Lower leg skin (tissue), 4 donors: ENCODE measurements around the gene MAP3K5. TPM values are rescaled to one million over a fixed set of nuclear protein-coding genes. Genes with fewer than 3 reads are reported as not detected.

Experiments used
- DNase-seq, 2 donors: peaks; one replicate each; pipeline ENCODE4 v3.0.0-alpha.2; 2019; ENCODE audit warnings: low spot score in 2 of 2
- H3K4me3 ChIP-seq: fragments of 200-600 bp; sonication (generic); 2 replicates; pipeline ENCODE4 v1.5.1; 2017; ENCODE audit warnings: mild to moderate bottlenecking, low read depth; ENCODE audit not compliant: poor library complexity, severe bottlenecking
- POLR2A ChIP-seq, 2 donors: fragments of 450-650 bp; IDR thresholded peaks; one replicate each; pipeline ENCODE4 v1.6.1; 2016 to 2017; ENCODE audit warnings: antibody characterized with exemption in 2 of 2, mild to moderate bottlenecking in 1 of 2, moderate library complexity in 1 of 2
- whole genome bisulfite sequencing, 2 donors: methylation state at CpG; one replicate each; pipeline ENCODE4 v1.1.5; 2018; 5-methylcytosine and 5-hydroxymethylcytosine counted together
- intact Hi-C: fragments of 100-400 bp; cut with DNase I; formaldehyde crosslinking; loops from one replicate; pipeline ENCODE4 v1.15.0; 2023; ENCODE audit warnings: low total_unique reads
- total RNA-seq, 4 donors: library from RNA; depleted of rRNA; stranded (reverse); fragments of >200 nt; gene quantifications; one replicate each; pipeline ENCODE4 v1.1.0, GENCODE V29; 2016
- TF ChIP-seq, protein P1 (sequence below), 3 donors: fragments of 450-650 bp; IDR thresholded peaks; one replicate each; pipeline ENCODE4 v1.5.1; 2016; ENCODE audit warnings: antibody characterized with exemption in 3 of 3, mild to moderate bottlenecking in 3 of 3, moderate library complexity in 2 of 3

The MAP3K5 gene
- total RNA-seq, 4 donors from 2014 or later, result 18.9 to 35.2 (median 27.0) TPM

DNA sequence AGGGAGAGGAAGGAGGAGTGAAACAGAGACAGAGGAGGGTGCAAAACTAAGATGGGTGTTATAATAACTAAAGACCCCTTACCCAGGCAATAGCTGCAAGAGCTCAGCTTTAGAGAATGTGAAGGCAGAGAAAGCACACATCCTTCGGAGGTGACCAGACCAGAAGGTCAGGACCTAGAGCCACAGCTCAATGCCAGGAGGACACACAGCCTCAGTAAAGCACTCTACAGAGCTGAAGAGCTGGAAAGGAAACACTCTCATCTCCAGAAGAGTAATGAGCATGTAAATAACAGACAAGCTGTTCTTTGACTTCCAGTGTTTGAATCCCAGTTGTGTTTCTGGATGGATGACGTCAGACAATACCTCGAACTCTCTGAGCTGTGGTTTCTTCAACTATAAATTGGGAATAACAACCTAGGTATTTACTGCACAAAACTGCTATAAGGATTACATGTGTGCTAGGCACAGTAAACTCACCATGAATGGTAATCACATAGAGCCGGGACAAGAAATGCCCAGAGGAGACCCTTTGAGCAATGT lies 63.2 kb downstream of the MAP3K5 start:
- intact Hi-C loops, result no loop called here
- DNase-seq, result no peak
- 85 to 87% methylated on average over 4 of the region's 4 CpGs for whole genome bisulfite sequencing, 2 donors
- TF ChIP-seq, protein P1, sequence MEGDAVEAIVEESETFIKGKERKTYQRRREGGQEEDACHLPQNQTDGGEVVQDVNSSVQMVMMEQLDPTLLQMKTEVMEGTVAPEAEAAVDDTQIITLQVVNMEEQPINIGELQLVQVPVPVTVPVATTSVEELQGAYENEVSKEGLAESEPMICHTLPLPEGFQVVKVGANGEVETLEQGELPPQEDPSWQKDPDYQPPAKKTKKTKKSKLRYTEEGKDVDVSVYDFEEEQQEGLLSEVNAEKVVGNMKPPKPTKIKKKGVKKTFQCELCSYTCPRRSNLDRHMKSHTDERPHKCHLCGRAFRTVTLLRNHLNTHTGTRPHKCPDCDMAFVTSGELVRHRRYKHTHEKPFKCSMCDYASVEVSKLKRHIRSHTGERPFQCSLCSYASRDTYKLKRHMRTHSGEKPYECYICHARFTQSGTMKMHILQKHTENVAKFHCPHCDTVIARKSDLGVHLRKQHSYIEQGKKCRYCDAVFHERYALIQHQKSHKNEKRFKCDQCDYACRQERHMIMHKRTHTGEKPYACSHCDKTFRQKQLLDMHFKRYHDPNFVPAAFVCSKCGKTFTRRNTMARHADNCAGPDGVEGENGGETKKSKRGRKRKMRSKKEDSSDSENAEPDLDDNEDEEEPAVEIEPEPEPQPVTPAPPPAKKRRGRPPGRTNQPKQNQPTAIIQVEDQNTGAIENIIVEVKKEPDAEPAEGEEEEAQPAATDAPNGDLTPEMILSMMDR (IDR thresholded peaks at IDR 0.05), result no peak
- TF ChIP-seq POLR2A (IDR thresholded peaks at IDR 0.05), result no peak
- no peak overlapping the region for H3K4me3 ChIP-seq

DNA sequence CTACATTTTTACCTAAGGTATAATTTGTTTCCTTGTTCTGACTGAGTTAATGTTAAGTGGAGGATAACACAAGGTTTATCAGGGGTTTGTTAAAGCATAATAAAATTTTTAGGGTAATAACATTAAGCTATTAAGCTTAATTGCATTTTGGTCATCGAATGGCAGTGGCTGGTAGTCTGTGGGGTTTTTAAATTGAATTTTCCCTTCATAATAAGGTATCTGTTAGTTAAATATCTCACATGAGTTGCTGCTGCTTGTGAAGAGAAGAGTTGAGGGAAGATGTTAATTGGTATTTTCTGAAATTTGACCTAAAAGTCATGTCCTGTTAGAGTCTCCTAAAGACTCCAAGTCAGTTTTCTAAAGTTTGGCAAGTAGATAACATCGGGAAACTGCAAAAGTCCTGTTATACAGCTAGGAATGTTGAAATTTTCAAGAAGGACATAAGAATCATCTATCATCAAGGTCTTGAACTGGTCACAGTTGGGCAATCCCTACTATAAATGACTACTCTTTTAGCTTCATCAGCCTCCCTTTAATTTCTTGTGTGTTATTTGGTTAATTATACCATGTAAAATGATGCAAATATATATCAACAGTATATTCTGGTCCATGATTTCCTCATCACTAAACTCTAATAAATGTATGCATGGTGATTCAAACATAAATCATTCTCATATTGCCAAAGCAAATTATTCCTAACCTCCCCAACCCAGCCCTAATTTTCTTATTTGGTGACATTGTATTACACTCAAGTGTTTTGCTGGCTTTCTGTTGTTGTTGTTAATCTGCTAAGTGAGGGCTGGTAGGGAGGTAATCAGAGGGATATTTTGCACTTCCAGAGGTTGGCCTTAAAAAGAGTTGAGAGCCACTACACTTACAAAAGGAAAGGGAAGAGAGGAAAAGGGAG lies 64.0 kb downstream of the MAP3K5 start:
- WGBS, 2 donors, result 84 to 95% methylated on average over 2 of the region's 2 CpGs
- intact Hi-C loops, result no loop called here
- TF ChIP-seq, protein P1 (IDR thresholded peaks at IDR 0.05), result no peak
- no peak for TF ChIP-seq POLR2A (IDR thresholded peaks at IDR 0.05)
- no peak for DNase-seq
- no peak overlapping the region for H3K4me3 ChIP-seq

DNA sequence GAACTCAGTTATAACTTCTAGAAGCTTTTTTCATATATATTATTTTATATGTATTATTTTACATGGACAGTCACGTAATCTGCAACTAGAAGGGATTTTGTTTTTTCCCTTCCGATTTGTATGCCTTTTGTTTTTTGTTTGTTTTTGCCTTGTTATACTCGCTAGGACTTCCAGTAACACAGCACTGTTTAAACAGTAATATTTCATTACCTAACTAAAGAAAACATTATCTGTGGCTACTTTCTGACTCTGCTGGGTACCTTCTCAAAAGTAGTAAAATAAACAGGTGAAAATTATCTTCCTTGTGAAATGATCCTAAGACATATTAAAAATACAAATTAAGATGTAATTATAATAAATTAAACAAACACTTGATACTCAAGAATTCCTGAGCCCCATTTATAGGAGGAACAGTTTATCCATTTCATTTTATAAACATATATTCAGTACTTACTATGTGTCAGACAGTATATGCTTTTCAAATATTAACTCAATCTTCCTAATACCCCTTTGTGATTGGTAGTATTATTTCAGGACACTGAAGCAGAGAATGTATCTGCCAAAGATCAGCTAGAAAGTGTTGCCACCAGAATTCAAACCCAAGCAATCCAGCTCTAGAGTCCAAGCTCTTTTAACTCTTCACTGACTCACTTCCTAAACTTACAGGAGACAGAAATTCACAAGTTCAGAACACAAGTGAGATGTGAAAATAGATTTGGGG lies 65.3 kb downstream of the MAP3K5 start:
- WGBS, 2 donors, result 94 to 95% methylated on average over 3 of the region's 3 CpGs
- intact Hi-C loops, result no loop called here
- DNase-seq, result no peak
- no peak overlapping the region for H3K4me3 ChIP-seq
- no peak for TF ChIP-seq POLR2A (IDR thresholded peaks at IDR 0.05)
- TF ChIP-seq, protein P1 (IDR thresholded peaks at IDR 0.05), result no peak

DNA sequence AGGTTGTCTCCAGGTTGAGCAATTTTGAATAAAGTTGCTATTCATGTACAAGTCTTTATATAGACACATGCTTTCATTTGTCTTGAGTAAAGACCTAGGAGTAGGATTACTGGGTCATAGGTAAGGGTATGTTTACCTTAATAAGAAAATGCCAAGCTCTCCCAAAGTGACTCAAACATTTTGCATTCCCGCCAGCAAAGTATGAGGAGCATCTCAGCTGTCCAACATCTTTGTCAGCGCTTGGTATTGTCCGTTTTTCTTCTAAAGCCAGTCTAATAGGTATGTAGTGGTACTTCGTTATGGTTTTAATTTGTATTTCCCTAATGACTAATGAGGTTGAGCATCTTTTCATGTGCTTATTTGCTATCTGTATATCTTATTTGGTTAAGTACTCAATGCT lies 67.2 kb downstream of the MAP3K5 start:
- 92 to 95% methylated on average over 4 of the region's 4 CpGs for WGBS, 2 donors
- H3K4me3 ChIP-seq, result no peak overlapping the region
- TF ChIP-seq POLR2A (IDR thresholded peaks at IDR 0.05), result no peak
- TF ChIP-seq, protein P1 (IDR thresholded peaks at IDR 0.05), result no peak
- DNase-seq, result no peak
- intact Hi-C loops, result no loop called here

- WGBS, 2 donors, result 20 to 40% methylated on average over 1 of the region's 1 CpG
- no peak for DNase-seq
- intact Hi-C loops, result no loop called here
- no peak for TF ChIP-seq POLR2A (IDR thresholded peaks at IDR 0.05)
- TF ChIP-seq, protein P1 (IDR thresholded peaks at IDR 0.05), result no peak
- H3K4me3 ChIP-seq, result no peak overlapping the region
Measured at GRCh38 chr6:136723780-136724179, 68.5 kb downstream of the MAP3K5 start.
